ENCODE results near the gene EMC10. TPM values are rescaled to one million over a fixed set of nuclear protein-coding genes. Genes with fewer than 3 reads are reported as not detected.
A peak's percentile ranks its signal among the peaks of the same experiment; 100 is the strongest.

Gene EMC10
- total RNA-seq, 1 donor from 2014 or later = 103 TPM

DNA sequence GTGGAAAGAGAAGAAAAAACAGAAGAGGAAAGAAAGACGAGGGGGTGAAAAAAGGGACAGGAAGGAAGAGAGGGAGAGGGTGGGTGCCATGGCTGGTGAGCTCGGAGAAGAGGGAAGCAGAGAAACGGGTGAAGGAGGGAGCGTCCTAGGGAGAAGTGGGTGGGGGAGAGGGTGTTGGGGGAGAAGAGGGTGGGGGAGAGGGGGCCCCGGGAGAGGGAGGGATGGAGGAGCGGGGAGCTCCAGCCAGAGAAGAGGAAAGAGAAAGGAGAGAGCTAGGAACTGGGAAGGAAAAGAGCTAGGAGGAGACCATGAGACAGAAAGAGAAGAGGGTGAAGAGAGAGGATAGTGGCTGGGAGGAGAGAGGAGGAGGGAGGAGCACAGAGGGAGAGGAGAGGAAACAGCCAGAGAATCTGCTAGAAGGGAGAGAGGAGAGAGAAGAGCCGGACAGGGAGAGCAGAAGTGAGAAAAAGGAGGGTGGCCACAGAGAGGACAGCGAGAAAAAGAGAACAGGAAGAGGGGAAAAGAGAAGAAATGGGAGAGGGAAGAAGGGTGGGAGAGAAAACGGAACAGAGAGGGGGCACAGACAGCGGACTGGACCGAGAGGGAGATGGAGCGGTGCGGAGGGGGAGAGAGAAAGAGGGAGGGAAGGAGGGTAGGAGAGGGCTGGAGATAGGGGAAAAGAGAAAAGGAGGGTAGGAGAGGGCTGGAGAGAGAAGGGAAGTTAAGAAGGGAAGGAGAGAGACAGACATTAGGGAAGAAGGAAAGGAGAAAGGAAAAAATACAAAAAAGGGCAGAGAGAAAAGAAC is 12.3 kb downstream of the EMC10 start:
- TF ChIP-seq, protein P1, sequence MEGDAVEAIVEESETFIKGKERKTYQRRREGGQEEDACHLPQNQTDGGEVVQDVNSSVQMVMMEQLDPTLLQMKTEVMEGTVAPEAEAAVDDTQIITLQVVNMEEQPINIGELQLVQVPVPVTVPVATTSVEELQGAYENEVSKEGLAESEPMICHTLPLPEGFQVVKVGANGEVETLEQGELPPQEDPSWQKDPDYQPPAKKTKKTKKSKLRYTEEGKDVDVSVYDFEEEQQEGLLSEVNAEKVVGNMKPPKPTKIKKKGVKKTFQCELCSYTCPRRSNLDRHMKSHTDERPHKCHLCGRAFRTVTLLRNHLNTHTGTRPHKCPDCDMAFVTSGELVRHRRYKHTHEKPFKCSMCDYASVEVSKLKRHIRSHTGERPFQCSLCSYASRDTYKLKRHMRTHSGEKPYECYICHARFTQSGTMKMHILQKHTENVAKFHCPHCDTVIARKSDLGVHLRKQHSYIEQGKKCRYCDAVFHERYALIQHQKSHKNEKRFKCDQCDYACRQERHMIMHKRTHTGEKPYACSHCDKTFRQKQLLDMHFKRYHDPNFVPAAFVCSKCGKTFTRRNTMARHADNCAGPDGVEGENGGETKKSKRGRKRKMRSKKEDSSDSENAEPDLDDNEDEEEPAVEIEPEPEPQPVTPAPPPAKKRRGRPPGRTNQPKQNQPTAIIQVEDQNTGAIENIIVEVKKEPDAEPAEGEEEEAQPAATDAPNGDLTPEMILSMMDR (IDR thresholded peaks at IDR 0.05) = no peak
- intact Hi-C loops (cut with DNase I) = no loop called here
- ATAC-seq (peak; percentile 32), DNase-seq (peak; percentile 23)
- Histone ChIP-seq H3K4me3 (no peak overlapping the region), H3K27me3 (no peaks in the 10 kb centered on the region), H3K36me3 (peaks cover 13% of the 10 kb centered on the region), H3K4me1 (no peaks in the 10 kb centered on the region), H3K9me3 (no peaks in the 10 kb centered on the region), H3K27ac (no peak overlapping the region)

DNA sequence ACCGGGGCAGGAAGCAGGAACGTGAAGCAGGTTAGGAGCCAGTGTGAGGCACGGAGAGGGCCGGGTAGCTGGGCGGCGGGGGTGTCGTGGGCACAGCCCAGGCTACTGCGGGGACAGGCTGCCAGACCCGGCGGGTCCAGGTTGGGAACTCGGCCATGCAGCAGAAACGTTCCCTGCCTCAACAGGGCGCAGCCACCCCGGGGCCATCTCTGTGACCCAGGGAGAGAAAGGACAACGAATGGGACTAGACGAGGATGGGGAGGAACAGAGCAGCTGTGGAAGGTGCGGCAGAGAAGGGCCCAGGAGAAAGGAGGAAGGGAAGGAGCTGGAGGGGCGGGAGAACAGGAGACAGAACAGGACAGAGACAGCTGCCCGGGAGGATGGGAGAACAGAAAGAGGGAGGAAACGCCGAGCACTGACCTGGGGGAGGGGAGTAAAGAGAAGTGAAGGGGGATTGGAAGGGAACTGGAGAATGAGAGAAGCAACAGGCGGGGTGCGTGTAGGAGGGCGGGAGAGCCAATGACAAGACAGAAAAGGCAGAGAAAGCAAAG is 13.2 kb downstream of the EMC10 start:
- intact Hi-C loops (cut with DNase I) = no loop called here
- Histone ChIP-seq H3K36me3 (peaks cover 3% of the 10 kb centered on the region), H3K27ac (no peak overlapping the region), H3K4me1 (no peaks in the 10 kb centered on the region), H3K4me3 (no peak overlapping the region), H3K27me3 (no peaks in the 10 kb centered on the region), H3K9me3 (no peaks in the 10 kb centered on the region)
- TF ChIP-seq, protein P1 (IDR thresholded peaks at IDR 0.05) = no peak
- DNase-seq (peak; percentile 57), ATAC-seq (peak; percentile 39)

DNA sequence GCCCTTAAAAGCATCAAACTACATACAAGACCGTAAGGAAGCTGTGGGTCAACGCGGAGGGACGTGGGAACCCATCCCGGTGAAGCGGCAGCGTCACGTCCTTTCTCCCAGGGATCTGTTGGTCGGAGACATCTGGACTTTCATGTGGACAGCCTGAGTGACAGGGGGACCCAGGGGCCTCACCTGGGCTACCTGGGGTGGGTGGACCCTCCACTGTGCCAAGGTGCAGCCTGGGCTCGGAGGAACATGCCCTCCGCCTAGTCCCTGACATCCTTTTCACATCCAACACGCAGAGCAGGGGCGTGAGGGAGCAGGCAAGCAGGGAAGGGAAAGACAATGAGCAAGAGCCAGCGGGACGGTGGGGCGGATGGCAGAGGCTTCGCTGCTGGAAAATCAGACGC is 14.1 kb downstream of the EMC10 start:
- peak; percentile 52 for DNase-seq

DNA sequence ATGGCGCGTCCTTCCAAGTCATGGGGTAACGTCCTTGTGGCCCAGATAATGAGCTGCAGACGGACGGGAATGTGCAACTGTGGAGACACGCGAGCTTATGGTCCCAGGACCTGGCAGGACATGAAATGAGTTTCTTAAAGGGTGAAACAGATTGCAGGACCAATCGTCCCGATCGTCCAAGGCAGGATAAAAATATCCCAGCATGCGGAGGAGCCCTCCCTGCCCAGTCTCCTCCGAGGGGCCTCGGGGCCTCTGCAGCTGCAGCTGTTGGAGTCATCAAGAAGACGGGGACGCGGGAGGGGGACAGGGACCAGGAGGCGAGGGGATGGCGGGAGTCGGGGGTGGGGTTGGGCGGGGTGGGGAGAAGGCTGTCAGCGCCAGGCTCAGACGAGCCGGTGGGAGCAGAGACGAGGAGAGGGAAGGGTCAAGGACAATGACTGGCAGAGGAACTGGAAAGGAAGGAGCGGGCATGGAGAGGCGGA is 14.7 kb downstream of the EMC10 start:
- H3K36me3 ChIP-seq = no peaks in the 10 kb centered on the region
- peak; percentile 57 for DNase-seq

More for the DNA sequence above, 14.1 kb downstream of the EMC10 start:
- intact Hi-C loops (cut with DNase I) = no loop called here
- TF ChIP-seq, protein P1 (IDR thresholded peaks at IDR 0.05) = no peak
- Histone ChIP-seq H3K36me3 (no peaks in the 10 kb centered on the region), H3K9me3 (no peaks in the 10 kb centered on the region), H3K4me3 (no peak overlapping the region), H3K27ac (no peak overlapping the region), H3K4me1 (no peaks in the 10 kb centered on the region), H3K27me3 (no peaks in the 10 kb centered on the region)
- no peak for ATAC-seq

DNA sequence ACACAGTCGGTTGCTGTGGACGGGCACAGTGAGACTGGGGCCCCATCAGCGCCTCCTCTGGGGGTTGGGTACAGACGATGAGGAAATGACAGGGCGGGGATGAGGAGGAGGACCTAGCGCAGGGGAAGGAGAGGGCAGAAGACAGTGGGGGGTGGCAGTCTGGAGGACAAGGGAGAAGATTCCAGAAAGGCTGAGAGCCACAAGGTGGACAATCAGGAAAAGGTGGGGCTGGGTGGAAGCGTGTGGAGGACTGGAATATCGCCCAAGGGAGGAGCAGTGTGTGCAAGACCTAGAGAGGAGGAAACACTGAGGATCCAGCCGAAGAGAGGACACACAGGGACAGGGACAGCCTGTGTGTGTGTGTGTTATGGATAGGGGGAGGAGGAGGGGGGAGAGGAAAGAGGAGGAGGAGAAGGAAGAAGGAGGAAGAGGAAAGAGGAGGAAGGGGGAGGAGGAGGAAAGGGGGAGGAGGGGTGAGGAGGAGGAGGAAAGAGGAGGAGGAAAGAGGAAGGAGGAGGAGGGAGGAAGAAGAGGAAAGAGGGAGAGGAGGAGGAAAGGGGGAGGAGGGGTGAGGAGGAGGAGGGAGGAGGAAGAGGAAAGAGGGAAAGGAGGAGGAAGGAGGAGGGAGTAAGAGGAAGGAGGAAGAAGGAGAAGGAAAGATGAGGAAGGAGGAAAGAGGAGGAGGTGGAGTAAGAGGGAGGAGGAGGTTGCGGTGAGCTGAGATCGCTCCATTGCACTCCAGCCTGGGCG is 16.2 kb downstream of the EMC10 start:
- DNase-seq = peak; percentile 56
- ATAC-seq = peak; percentile 66
- Histone ChIP-seq H3K36me3 (no peaks in the 10 kb centered on the region), H3K9me3 (no peaks in the 10 kb centered on the region), H3K4me1 (no peaks in the 10 kb centered on the region), H3K4me3 (no peak overlapping the region), H3K27me3 (no peaks in the 10 kb centered on the region), H3K27ac (no peak overlapping the region)
- TF ChIP-seq, protein P1 (IDR thresholded peaks at IDR 0.05) = no peak
- intact Hi-C loops (cut with DNase I) = no loop called here

More for the DNA sequence above, 14.7 kb downstream of the EMC10 start:
- H3K9me3 ChIP-seq = no peaks in the 10 kb centered on the region
- H3K4me1 ChIP-seq = no peaks in the 10 kb centered on the region
- ATAC-seq = no peak
- TF ChIP-seq, protein P1 (IDR thresholded peaks at IDR 0.05) = no peak
- no peak overlapping the region for H3K27ac ChIP-seq
- H3K27me3 ChIP-seq = no peaks in the 10 kb centered on the region
- H3K4me3 ChIP-seq = no peak overlapping the region
- intact Hi-C loops (cut with DNase I) = no loop called here

Measured in upper lobe of right lung (tissue), 1 donor.